PC-9 (cell line): ENCODE measurements around the gene SEMA3B. TPM values are rescaled to one million over a fixed set of nuclear protein-coding genes. Genes with fewer than 3 reads are reported as not detected.

Experiments
- BruUV-seq: library from RNA; stranded (reverse); fragments of 400-500 nt; replicated peaks from 2 replicates; lab custom pipeline; 2021; lab: Mats Ljungman, UMichigan
- CTCF ChIA-PET: fragments of 300-600 bp; sonication (Branson Sonifier 250); formaldehyde crosslinking; loops from one replicate; lab custom pipeline; 2022; ENCODE audit warnings: antibody characterized with exemption; lab: Charles Lee
- POLR2A ChIA-PET: fragments of 300-600 bp; sonication (Branson Sonifier 250); formaldehyde crosslinking; loops from one replicate; lab custom pipeline; 2022; ENCODE audit warnings: antibody characterized with exemption; ENCODE audit not compliant: unreplicated experiment; lab: Charles Lee
- DNase-seq, 2 experiments: peaks; one replicate each; pipeline versions ENCODE4 v3.0.0 to v3.0.0-alpha.2; 2015 to 2022; ENCODE audit warnings: mixed read lengths in 1 of 2
- H2AFZ ChIP-seq: fragments of 200-600 bp; sonication (generic); 2 replicates; pipeline ENCODE4 v1.8.1; 2017; ENCODE audit warnings: antibody characterized with exemption
- H3F3A ChIP-seq: fragments of 200-600 bp; sonication (generic); 2 replicates; pipeline ENCODE4 v1.8.1; 2017; ENCODE audit warnings: antibody characterized with exemption, mild to moderate bottlenecking, low read depth; ENCODE audit not compliant: insufficient read depth
- H3K27ac ChIP-seq: fragments of 200-600 bp; sonication (generic); 2 replicates; pipeline ENCODE4 v1.6.1; 2016; ENCODE audit warnings: mixed run types
- H3K27me3 ChIP-seq: fragments of 200-600 bp; sonication (generic); 2 replicates; pipeline ENCODE4 v1.6.1; 2016; ENCODE audit warnings: low read depth, mixed run types; ENCODE audit not compliant: insufficient read depth
- H3K36me3 ChIP-seq: fragments of 200-600 bp; sonication (generic); 2 replicates; pipeline ENCODE4 v1.6.1; 2016; ENCODE audit warnings: low read depth, mixed run types
- H3K4me1 ChIP-seq: fragments of 200-600 bp; sonication (generic); replicated peaks from 2 replicates; pipeline ENCODE4 v1.6.1; 2016; ENCODE audit warnings: mixed run types; ENCODE audit not compliant: insufficient read depth
- H3K4me2 ChIP-seq: fragments of 200-600 bp; sonication (generic); 2 replicates; pipeline ENCODE4 v1.6.1; 2017; ENCODE audit warnings: mixed run types
- H3K4me3 ChIP-seq: fragments of 200-600 bp; sonication (generic); 2 replicates; pipeline ENCODE4 v1.6.1; 2016; ENCODE audit warnings: mixed run types
- H3K79me2 ChIP-seq: fragments of 200-600 bp; sonication (generic); 2 replicates; pipeline ENCODE4 v1.6.1; 2017; ENCODE audit warnings: low read depth, mixed run types
- H3K9me2 ChIP-seq: fragments of 200-600 bp; sonication (generic); 2 replicates; pipeline ENCODE4 v1.8.1; 2017; ENCODE audit warnings: mild to moderate bottlenecking; ENCODE audit not compliant: insufficient read depth
- H3K9me3 ChIP-seq: fragments of 200-600 bp; sonication (generic); 2 replicates; pipeline ENCODE4 v1.8.1; 2016; ENCODE audit warnings: low read depth; ENCODE audit not compliant: insufficient read depth
- H4K20me1 ChIP-seq: fragments of 200-600 bp; sonication (generic); 2 replicates; pipeline ENCODE4 v1.8.1; 2017; ENCODE audit not compliant: insufficient read depth
- CTCF ChIP-seq: fragments of 200-600 bp; sonication (generic); conservative IDR thresholded peaks from 2 replicates; pipeline ENCODE4 v1.6.1; 2017; ENCODE audit warnings: mixed run types, antibody characterized with exemption, mild to moderate bottlenecking, moderate library complexity
- EZH2 ChIP-seq: fragments of 200-600 bp; sonication (generic); IDR thresholded peaks from 2 replicates; pipeline ENCODE4 v1.8.0; 2017; ENCODE audit warnings: antibody characterized with exemption, low read depth
- intact Hi-C: fragments of 100-400 bp; cut with micrococcal nuclease; formaldehyde crosslinking; loops from one replicate; pipeline ENCODE4 v1.10.0; 2022; ENCODE audit not compliant: unreplicated experiment
- total RNA-seq: library from RNA; stranded (reverse); gene quantifications from 2 replicates; pipeline ENCODE4 v1.2.3, GENCODE V29; 2021

Gene SEMA3B
- total RNA-seq, 1 experiment from 2014 or later = 52.4 TPM

GRCh38 chr3:50317300-50317699, 48.4 kb downstream of the SEMA3B start:
- TF ChIP-seq EZH2 (no peak), CTCF (no peak)
- intact Hi-C loops = loop anchor here (1.0 to 2.0 kb wide), 2 partner anchors 18 to 48 kb away; partner anchors contain the start of genes HYAL3, NAA80 and SEMA3B
- no peaks in the 10 kb centered on the region for H3K9me2 ChIP-seq
- H3F3A ChIP-seq = peaks cover 42% of the 10 kb centered on the region
- H3K4me2 ChIP-seq = peak overlapping the region; percentile 91
- H3K9me3 ChIP-seq = no peaks in the 10 kb centered on the region
- TSS peak; percentile 96 for BruUV-seq
- H2AFZ ChIP-seq = no peak overlapping the region
- DNase-seq = peak in 1 of 2 experiments; percentile 62
- H3K27ac ChIP-seq = peak overlapping the region; percentile 85
- POLR2A ChIA-PET = interaction anchor here (0.5 to 1.6 kb wide), 9 partner anchors 15 to 252 kb away, joined by 3 to 36 read pairs (median 4); partner anchors contain the start of genes HEMK1, HYAL3, IFRD2 and NAA80
- H3K4me3 ChIP-seq = peak overlapping the region; percentile 46; the same call in 1 of the 2 replicates
- H3K36me3 ChIP-seq = peaks cover 7% of the 10 kb centered on the region; the same call in 1 of the 2 replicates
- peaks cover 53% of the 10 kb centered on the region for H3K4me1 ChIP-seq
- peaks cover 32% of the 10 kb centered on the region for H3K79me2 ChIP-seq
- H3K27me3 ChIP-seq = no peaks in the 10 kb centered on the region
- peaks cover 7% of the 10 kb centered on the region; the same call in 1 of the 2 replicates for H4K20me1 ChIP-seq
- CTCF ChIA-PET = interaction anchor here (0.5 to 1.0 kb wide), 4 partner anchors 11 to 71 kb away, joined by 3 to 7 read pairs (median 4); partner anchors contain the start of gene SEMA3B

- peaks cover 7% of the 10 kb centered on the region; the same call in 1 of the 2 replicates for H3K36me3 ChIP-seq
- H3K27me3 ChIP-seq = no peaks in the 10 kb centered on the region
- peaks cover 7% of the 10 kb centered on the region; the same call in 1 of the 2 replicates for H4K20me1 ChIP-seq
- intact Hi-C loops = no loop called here
- H2AFZ ChIP-seq = no peak overlapping the region
- no peak for DNase-seq
- no peaks in the 10 kb centered on the region for H3K9me2 ChIP-seq
- no TSS peak for BruUV-seq
- H3K4me1 ChIP-seq = peaks cover 53% of the 10 kb centered on the region
- CTCF ChIA-PET = no interaction called here
- POLR2A ChIA-PET = interaction anchor here (1.6 kb wide), 1 partner anchor 19 kb away, joined by 36 read pairs; the partner anchor contains the start of genes HYAL3 and NAA80
- H3K4me3 ChIP-seq = no peak overlapping the region
- peaks cover 32% of the 10 kb centered on the region for H3K79me2 ChIP-seq
- H3F3A ChIP-seq = peaks cover 41% of the 10 kb centered on the region
- TF ChIP-seq EZH2 = no peak
- no peak for TF ChIP-seq CTCF
- H3K4me2 ChIP-seq = peak overlapping the region; percentile 91
- H3K9me3 ChIP-seq = no peaks in the 10 kb centered on the region
- H3K27ac ChIP-seq = peak overlapping the region; percentile 85
These were observed 49.2 kb downstream of the SEMA3B start for GRCh38 chr3:50318163-50318562.

- H3F3A ChIP-seq = peaks cover 38% of the 10 kb centered on the region
- peaks cover 32% of the 10 kb centered on the region for H3K79me2 ChIP-seq
- no peaks in the 10 kb centered on the region for H3K9me2 ChIP-seq
- H3K4me1 ChIP-seq = peaks cover 53% of the 10 kb centered on the region
- intact Hi-C loops = no loop called here
- H3K9me3 ChIP-seq = no peaks in the 10 kb centered on the region
- ChIA-PET POLR2A (no interaction called here), CTCF (no interaction called here)
- no peak overlapping the region for H3K27ac ChIP-seq
- no TSS peak for BruUV-seq
- H3K4me3 ChIP-seq = no peak overlapping the region
- H3K4me2 ChIP-seq = peak overlapping the region; percentile 91
- peaks cover 7% of the 10 kb centered on the region; the same call in 1 of the 2 replicates for H4K20me1 ChIP-seq
- H3K27me3 ChIP-seq = no peaks in the 10 kb centered on the region
- DNase-seq = no peak
- H2AFZ ChIP-seq = no peak overlapping the region
- no peak for TF ChIP-seq EZH2
- no peak for TF ChIP-seq CTCF
- peaks cover 7% of the 10 kb centered on the region; the same call in 1 of the 2 replicates for H3K36me3 ChIP-seq
These were observed 49.7 kb downstream of the SEMA3B start for GRCh38 chr3:50318615-50319014.
